NCI-H748 treated with DMSO at 0.1 percent for 48 hours (cell line): ENCODE data around the gene TCHHL1.

ENCODE experiments used
- DNase-seq: peaks from one replicate; lab custom pipeline; 2025; lab: John Stamatoyannopoulos, UW

Gene TCHHL1

GRCh38 chr1:152038871-152039270 lies 50.0 kb downstream of the TCHHL1 start:
- no peak for DNase-seq

- no peak for DNase-seq
These were observed 52.3 kb downstream of the TCHHL1 start, which contains the start of gene S100A11 for GRCh38 chr1:152036267-152037216. S100A11 (minus strand) TSS chr1:152037004; CDS start chr1:152036915, 89 bp downstream.

GRCh38 chr1:152035539-152036266 lies 53.2 kb downstream of the TCHHL1 start:
- DNase-seq: no peak

GRCh38 chr1:152034654-152035538 lies 54.0 kb downstream of the TCHHL1 start:
- peak; percentile 53 for DNase-seq

GRCh38 chr1:152034324-152034653 lies 54.6 kb downstream of the TCHHL1 start:
- no peak for DNase-seq
